IPS-NIHi11 (cell line): ENCODE measurements around the gene FRMD1.

Experiments
- DNase-seq: peaks from one replicate; pipeline ENCODE4 v3.0.0; 2012; ENCODE audit warnings: mixed read lengths, low spot score

FRMD1 gene

DNA sequence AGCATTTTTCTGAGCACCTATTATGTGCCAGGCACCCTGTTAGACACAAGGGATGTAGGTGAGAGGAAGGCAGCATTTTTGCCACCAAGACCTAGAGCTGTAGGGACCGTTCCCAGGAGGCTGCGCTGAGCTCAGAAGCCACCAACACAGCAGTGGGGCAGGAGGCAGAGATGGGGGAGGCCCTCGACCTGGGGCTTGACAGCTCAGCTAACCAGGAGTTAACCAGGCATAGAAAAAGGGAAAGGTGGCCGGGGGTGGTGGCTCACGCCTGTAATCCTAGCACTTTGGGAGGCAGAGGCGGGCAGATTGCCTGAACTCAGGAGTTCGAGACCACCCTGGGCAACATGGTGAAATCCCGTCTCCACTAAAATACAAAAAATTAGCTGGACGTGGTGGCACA, 52.1 kb downstream of the FRMD1 start:
- DNase-seq = no peak

DNA sequence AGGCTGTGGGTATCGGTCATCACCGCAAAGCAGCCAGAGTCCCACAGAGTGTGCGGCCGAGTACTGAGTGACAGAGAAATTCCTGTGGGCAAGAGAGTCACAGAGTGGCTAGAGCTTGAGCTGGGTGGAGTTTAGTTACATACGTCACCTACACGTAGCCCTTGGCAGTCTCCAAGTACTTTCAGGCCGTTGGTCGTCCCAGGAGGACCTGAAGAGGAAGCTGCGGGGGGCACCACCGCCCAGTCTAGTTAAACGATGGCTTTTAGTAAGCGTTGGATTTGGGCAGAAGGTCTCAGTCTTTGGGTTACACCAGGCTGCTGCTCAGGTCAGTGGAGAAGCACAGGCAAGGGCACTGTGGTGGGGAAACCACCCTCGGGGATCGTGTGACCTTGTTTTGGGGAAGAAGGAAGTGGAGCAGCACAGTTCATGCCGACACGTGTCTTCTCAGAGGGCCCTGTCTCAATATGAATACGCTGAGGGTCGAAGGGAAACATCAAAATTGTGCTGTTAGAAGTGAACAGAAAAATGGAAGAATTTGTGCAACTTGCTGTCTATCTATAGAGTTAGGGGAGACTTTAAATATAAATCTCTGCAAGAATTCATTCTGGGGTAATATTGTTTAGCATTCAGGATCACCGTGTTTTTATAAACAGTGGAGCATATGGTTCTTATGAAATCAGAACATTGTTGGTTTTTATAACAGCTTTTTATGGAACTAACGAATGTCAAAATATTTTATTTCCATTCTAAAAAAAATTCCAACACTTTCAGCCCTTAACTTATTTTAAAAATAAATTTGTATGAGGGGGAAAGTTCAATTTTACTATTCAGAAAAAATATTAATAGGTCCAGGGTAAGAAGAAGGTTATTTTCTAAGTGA, 52.9 kb downstream of the FRMD1 start:
- DNase-seq = no peak

DNA sequence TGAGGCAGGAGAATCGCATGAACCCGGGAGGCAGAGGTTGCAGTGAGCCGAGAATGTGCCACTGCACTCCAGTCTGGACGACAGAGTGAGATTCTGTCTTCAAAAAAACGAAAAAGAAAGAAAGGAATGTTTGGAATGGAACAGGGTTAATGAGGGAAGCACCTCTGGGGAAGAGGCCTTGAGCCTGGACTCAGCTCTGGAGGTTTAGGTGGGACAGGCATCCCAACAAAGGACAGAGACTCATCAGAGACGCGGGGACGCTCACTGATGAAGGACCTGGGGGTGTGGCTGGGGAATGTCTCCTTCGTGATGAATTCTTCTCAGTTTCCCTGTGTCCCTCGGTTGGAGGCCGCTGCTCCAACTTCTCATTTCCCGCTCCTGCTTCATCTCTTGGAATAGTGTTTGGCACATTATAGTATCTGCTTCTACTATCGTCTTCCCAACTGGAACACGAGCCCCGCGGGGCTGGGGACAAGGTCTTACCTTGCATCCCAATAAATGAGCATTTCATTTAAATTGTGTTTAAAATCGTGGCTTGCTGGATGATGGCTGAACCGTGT, 54.0 kb downstream of the FRMD1 start:
- DNase-seq = no peak

DNA sequence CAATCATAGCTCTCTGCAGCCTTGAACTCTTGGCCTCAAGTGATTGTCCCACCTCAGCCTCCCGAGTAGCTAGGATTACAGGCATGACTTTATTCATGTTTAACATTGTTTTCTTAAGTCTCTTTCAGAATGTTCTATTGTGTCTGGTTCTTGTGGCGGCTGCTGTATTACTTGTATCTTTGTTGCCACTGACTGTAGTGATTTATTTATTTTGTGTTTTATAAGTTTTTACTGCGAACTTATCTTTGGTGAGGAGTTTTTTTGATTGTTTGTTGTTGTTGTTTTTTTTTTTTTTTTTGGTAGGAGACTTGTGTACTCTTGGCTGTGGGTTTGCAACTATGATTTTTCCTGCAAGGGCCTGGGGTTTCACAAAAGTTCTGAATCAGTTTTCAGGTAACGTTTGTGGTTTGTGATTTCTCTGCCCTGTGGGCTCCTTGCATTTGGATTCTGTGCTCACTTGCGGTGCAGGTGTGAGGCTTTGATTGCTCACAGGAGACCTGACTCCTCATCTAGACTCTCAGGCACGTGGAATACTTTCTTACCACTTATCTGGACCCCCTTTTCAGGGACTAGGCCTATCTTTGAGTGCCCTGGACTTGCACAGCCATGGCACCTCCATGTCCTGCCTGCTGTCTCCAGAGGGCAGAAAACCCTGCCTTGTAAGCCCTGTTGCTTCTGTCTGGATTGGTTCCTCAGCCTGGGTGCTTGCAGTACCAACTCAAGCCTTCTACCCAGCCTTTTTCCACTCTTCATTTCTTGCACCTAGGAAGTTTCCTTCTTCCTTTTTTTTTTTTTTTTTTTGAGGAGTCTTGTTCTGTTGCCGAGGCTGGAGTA, 56.3 kb downstream of the FRMD1 start:
- DNase-seq = no peak

DNA sequence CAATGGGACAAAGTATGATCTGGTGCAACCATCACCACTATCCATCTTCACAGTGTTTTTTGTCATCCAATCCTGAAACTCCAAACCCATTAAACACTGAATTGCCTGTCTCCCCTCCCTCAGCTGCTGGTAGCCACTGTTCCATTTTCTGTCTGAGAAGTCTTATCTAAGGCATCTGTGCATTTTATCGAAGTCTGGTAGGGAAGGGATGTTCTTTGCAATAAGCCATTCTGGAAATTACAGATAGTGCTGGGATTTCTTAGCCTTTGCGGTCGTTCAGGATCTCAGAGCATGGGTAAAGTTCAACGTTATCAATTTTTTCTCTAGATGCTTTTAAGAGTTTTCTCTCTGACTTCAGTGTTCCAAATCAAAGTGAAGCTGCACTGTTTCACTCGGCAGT, 57.4 kb downstream of the FRMD1 start:
- DNase-seq = no peak

DNA sequence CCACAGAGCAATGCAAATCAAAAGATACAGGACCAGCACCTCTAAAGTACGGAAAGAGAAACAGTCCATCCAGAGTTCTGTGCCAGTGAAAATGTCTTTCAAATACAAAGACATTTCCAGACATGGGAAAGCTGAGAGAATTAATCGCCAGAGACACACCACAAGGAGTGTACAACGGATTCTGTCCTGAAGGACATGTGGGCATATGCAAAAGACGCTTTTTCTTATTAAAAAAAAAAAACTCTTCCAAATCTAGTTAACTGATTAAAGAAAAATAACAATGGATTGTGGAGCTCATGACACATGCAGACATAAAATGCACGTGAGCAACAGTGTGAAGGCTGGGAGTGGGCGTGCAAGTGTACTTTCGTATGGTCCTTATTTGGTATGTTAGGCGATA, 58.8 kb downstream of the FRMD1 start:
- no peak for DNase-seq

DNA sequence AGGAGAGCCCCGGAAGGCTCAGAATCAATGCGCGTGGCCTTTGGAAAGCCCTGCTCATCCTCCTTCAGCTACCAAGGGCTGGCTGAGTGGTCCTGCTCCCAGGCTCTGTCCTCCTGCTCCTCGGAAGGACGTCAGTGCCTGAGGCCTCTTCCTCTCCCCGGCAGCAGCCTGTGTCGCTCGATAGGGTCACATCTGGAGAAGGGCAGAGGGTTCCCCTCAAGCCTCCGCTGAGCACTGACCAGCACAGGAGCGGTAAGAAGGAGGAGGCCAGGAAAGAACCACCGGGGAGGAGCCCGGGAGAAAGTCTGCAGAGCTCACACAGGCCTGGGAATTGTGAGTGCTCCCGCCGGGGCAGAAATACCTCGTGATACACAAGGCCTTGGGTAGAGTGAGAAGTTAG, 60.3 kb downstream of the FRMD1 start:
- no peak for DNase-seq

DNA sequence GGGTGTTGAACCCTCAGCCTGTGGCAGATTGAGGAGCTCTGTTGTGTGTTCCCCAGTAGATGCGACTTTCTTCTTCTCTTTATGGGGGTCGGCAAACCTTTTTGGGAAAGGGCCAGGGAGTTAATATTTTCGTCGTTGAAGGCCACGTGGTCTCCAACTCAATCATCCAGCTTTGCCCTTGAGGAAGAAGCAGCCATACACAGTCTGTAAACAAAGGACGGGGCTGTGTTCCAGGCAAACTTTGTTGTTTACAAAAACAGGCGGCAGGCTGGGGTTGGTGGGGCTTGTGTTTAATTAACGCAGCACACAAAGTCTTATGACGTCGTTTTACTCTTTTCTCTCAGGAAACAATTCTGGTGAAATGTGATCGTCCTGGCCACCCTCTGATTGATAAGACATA, 61.4 kb downstream of the FRMD1 start:
- DNase-seq = no peak

DNA sequence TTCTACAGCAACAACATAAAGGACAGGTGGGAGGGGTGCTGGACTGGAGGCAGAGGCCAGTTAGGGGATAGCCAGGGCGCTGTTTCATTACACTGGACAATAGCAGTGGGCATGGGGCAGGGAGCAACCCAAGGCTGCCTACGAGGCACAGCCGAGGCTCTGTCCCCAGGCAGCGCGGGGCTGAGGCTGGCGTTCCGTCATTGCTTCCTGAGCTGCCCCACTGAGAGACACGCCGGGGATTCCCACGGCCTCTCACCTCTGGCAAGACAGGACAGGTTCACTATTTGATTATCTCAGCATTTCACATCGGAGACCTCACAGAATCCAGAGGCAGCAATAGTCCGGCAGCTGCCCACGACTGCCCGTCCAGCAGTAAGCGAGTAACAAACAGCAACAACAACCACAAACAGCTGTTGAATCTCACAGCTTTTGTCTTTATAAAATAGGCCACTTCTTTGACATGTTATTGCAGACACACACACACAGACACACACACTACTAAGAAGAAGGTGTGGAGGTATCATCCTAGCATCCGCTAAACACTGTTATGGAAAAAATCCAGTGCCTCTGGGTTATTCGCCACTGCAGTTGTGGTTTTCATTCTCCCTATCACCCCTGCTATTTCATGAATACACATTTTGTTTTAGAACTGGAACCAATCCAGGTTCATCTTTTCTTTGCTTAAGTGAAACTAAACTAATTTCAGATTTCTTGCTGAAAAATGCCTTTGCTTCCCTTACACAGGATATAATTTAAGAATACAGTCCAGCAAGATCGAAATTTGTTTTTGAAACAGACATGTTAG, 62.1 kb downstream of the FRMD1 start:
- DNase-seq = peak; percentile 43

DNA sequence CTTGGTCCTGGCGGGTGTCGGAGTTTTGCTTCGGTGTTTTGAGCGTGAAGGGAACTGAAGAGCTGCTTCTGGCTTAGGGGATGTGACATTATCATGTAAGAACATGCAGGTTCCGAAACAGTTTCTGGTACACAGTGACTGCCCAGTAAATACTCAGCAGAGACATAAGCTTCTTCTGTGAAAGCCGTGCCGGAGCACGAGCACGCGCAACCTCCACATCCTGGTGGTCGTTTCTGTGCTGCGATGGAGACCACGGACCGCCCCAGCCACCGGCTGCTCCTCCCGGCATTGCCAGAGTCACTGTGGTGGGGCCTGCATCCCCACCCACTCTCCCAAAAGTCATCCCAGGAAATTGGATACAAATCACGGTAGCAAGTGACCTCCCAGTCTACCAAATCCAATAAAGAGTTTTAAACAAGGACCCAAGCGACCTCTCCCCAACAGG, 62.8 kb downstream of the FRMD1 start:
- no peak for DNase-seq

DNA sequence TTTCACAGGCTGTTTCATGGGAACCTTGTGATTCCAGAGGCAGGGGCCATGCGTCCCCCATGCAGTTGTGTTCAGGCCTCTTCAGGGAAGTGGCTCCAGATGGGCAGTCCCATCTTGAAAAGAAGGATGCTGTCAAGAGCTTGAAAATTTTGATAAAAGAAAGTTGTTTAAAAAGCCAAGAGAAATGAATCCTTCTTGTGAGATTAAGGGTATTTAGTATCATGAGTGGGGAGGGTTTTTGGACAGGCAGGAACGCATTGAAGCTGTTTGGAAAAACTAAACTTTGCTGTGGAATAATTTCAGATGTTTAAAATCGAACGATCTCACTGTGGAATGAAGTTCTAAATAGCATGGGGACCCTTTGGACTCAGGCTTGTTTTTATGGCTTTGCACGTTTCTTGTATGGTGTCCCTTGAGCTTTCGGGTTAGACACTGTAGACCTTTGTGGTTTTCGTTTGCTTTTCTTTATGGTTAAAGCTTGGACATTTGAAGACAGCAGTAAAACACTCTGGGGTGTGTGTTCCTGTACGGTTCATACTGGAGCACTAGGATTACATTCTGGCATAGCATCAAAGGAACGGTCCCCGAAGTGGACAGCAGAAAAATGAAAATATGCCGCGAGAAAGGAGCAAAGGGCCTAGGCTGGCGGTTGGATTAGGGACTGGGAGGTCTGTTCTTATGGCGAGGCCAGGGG, 63.4 kb downstream of the FRMD1 start:
- no peak for DNase-seq

DNA sequence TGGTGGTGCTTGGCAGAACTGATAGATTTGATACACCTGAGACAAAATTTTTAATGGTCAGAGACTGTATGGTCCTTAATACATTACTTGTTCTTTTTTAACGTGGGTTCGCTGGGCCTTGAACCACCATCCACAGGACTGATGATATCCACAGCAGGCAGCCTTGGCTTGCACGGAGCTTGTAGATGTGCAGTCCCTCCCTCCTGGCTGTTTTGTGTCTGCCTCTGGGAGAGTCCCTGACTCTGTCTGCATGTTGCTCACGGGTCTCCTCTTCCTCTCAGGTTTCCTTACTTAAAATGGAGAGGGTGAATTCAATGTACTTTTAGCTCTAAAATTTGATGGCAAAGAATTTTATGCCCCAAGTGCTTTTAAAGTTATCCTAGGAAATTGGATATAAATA, 64.0 kb downstream of the FRMD1 start:
- no peak for DNase-seq

DNA sequence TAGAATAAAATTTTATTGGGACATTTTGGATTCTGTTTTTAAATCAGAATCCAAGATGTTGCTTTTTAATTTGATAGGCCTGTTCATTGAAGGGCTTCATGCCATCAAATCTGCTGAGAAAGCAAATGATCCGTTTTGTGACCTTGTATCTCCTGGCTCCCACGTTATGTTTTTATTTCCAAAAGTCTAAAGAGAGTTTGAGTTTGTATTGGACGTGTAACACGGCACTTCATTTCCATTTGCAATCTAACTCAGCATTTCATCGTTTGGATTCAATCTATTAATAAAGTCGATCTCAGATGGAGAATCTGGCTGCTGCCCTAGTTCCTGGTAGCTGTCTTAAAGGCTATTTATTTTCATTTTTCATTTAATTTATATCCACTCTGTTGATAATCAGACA, 64.6 kb downstream of the FRMD1 start:
- DNase-seq = no peak

DNA sequence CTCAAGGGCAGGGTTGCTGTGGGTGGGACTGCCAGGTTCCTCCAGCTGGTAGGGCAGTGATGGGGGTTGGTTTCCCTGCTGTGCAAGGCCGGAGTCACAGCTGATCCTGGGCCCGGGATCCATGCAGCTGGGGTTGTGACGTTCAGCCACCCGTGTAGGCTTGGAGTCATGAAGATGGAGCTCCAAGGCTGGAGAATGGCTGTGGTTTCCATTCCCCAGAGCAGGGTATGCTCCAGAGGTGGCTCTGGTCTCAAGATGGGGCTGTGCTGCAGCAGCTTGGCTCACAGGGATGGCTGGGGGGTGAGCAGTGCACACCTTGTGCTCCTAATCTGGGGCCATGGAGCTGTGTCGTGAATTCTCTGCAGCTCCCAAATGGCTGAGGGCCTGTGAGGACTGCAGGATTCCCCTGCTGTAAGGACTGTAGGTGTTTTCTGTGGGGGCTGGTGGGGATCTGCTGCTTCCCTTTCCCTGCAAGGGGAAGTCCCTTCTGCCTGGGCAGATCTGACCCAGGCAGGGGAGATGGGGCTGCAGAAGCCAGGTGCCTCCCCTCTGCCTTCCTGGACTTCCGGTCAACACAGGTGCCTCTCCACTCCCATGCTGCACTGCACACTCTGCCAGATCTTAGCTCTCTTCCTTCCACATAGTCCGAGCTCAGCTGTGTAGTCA, 65.6 kb downstream of the FRMD1 start:
- no peak for DNase-seq

DNA sequence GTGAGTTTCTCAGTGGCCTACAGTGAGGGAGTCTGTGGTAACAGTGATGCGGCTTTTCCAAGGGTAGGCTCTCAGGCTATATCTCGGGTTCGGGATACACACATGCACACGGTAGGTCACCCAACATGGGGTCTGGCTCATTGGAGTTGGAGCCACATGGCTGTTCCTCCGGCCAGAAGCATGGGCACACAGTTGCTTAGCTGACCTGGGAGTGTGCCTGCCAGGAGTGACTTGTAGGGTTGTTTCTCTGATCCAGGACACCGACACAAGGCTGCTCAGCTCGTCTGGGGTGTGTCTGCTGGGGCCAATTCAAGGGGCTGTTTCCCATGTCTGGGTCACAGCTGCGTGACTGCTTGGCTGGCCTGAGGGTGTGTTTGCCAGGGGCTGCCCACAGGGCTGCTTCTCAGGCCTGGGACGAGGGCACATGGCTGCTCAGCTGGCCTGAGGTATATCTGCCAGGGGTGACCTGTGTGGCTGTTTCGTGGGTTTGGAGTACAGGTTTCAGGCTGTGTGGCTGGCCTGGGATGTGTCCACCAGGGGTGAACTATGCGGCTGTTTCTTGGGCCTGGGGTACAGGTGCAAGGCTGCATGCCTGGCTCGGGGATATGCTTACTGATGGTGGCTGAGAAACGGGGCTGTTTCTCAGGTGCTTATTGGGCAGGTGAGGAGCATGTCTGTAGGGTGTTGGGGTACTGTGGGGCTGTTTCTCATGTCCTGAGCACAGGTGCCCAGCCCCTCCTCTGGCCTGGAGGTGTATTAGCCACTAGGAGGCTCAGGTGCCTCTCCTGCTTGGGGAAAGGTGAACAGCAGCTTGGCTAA, 66.4 kb downstream of the FRMD1 start:
- DNase-seq = no peak

DNA sequence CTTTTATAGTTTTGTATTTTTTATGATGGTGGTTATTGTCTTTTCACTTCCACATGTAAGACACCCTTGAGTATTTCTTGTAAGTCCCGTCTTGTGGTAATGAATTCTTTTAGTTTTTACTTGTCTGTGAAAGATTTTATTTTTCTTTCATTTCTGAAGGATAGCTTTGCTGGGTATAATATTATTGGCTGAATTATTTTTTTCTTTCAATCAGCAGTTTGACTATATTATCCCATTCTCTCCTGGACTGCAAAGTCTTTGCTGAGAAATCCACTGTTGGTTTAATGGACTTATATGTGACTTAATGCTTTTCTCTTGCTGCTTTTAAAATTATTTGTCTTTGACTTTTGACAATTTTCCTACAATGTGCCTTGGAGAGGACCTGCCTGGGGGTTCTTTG, 67.7 kb downstream of the FRMD1 start:
- no peak for DNase-seq

DNA sequence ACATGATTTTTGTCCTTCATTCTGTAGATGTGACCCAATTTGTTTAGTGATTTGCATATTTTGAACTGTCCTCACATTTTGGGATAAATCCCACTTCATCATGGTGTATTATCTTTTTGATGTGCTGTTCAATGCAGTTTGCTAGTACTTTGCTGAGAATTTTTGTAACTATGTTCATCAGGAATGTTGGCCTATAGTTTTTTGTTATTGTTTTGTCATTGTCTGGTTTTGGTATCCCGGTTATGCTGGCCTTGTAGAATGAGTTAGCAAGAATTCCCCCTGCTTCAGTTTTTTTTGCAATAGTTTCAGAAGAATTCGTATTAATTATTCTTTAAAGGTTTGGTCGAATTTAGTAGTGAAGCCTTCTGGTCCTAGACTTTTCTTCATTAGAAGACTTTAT, 69.7 kb downstream of the FRMD1 start:
- DNase-seq = no peak

DNA sequence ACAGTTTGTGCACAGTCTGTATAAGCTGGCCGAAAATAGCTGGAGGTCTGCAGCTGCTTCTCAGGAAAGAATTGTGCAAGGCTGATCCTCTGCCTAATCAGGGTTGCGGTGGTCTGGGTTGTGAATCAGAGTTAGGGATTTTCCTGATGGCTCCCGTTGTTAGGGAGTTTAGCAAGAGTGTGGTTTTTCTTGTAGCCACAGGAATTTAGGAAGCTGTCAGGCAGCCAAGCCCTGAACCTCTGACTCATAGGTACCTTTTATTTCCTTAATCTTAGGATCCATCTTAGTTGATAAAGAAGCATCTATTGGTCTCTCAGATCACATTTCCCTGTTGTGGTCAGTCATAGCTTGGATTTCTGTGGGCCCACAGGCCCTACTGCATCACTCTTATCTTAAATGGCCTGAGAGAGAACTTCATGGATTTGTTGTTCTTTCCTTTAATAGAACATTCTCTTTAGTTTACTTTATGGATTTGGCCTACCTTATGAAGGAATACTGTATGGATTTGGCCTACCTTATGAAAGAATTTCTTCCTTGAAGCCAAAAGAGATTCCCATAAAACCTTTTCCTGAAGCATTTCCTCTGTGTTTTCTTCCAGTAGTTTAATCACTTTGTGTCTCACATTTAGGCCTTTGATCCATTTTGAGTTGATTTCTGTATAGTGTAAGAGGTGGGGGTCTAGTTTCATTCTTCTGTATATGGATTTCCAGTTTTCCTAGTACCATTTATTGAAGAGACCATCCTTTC, 71.2 kb downstream of the FRMD1 start:
- DNase-seq = no peak

DNA sequence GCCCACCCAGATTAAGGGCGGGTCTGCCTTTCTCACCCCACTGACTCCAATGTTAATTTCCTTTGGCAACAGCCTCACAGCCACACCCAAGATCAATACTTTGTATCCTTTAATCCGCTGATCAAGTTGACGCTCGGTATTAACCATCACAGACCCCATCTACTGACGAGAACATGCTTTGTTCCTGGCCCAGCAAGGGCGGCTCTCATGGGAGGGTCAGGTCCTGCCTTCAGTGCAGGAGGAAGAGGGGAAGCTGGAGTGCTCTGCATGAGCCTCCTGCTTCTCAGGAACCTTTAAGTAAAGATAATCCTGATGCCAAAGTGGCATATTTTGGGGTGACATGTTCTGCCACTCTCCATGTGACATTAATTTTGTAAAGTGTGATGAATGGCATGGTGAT, 73.2 kb downstream of the FRMD1 start:
- DNase-seq = no peak
